Retina (tissue), 1 donor: ENCODE results near the gene COX6B1.
A peak's percentile ranks its signal among the peaks of the same experiment; 100 is the strongest.
"Not testable (repeated sequence)": the region's sequence is repeated elsewhere in the genome, so short reads cannot be mapped to it uniquely, and the experiment has no call there.

Experiments used
- DNase-seq: peaks from one replicate; pipeline ENCODE4 v3.0.0-alpha.2; 2016

Gene COX6B1

GRCh38 chr19:35648017-35648961 is at the start of gene COX6B1:
Gene COX6B1 (plus strand): TSS chr19:35648323. CDS start chr19:35651244, 2,921 bp downstream.
- peak; percentile 93 for DNase-seq

GRCh38 chr19:35601971-35602370 is 46.2 kb upstream of the COX6B1 start:
- no peak for DNase-seq

- not testable (repeated sequence) for DNase-seq
These were observed 43.7 kb upstream of the COX6B1 start for GRCh38 chr19:35604436-35604835.

GRCh38 chr19:35607170-35607569 is 41.0 kb upstream of the COX6B1 start:
- not testable (repeated sequence) for DNase-seq

- DNase-seq: no peak
These were observed 40.5 kb upstream of the COX6B1 start for GRCh38 chr19:35607661-35608060.

- DNase-seq: no peak
These were observed 39.9 kb upstream of the COX6B1 start for GRCh38 chr19:35608251-35608650.

GRCh38 chr19:35609851-35610353 is 38.2 kb upstream of the COX6B1 start:
- no peak for DNase-seq

- DNase-seq: no peak
These were observed 35.9 kb upstream of the COX6B1 start for GRCh38 chr19:35612224-35612558.

GRCh38 chr19:35612559-35613321 is 35.4 kb upstream of the COX6B1 start, which contains the start of gene HAUS5:
Gene HAUS5 (plus strand): TSS chr19:35612735. CDS start chr19:35612795, 60 bp downstream.
- peak; percentile 98 for DNase-seq

GRCh38 chr19:35613574-35613973 is 34.5 kb upstream of the COX6B1 start:
- no peak for DNase-seq

- DNase-seq: no peak
These were observed 33.1 kb upstream of the COX6B1 start for GRCh38 chr19:35615036-35615435.

GRCh38 chr19:35618857-35619256 is 29.3 kb upstream of the COX6B1 start:
- DNase-seq: no peak

- DNase-seq: no peak
These were observed 28.7 kb upstream of the COX6B1 start for GRCh38 chr19:35619290-35619923.

GRCh38 chr19:35620001-35620400 is 28.1 kb upstream of the COX6B1 start:
- no peak for DNase-seq

- DNase-seq: no peak
These were observed 26.4 kb upstream of the COX6B1 start for GRCh38 chr19:35621708-35622107.

GRCh38 chr19:35622750-35623149 is 25.4 kb upstream of the COX6B1 start:
- no peak for DNase-seq

GRCh38 chr19:35623327-35624010 is 24.7 kb upstream of the COX6B1 start:
- DNase-seq: no peak

GRCh38 chr19:35628264-35628564 is 19.9 kb upstream of the COX6B1 start:
- no peak for DNase-seq

GRCh38 chr19:35628565-35629331 is 19.4 kb upstream of the COX6B1 start, which contains the start of gene RBM42:
Gene RBM42 (plus strand): TSS chr19:35629036. CDS start chr19:35629154, 118 bp downstream.
- DNase-seq: peak; percentile 98

- no peak for DNase-seq
These were observed 18.8 kb upstream of the COX6B1 start for GRCh38 chr19:35629332-35629633.

- no peak for DNase-seq
These were observed 14.2 kb upstream of the COX6B1 start for GRCh38 chr19:35633727-35634440.
